ENCODE measurements around the gene ZP4.

DNA sequence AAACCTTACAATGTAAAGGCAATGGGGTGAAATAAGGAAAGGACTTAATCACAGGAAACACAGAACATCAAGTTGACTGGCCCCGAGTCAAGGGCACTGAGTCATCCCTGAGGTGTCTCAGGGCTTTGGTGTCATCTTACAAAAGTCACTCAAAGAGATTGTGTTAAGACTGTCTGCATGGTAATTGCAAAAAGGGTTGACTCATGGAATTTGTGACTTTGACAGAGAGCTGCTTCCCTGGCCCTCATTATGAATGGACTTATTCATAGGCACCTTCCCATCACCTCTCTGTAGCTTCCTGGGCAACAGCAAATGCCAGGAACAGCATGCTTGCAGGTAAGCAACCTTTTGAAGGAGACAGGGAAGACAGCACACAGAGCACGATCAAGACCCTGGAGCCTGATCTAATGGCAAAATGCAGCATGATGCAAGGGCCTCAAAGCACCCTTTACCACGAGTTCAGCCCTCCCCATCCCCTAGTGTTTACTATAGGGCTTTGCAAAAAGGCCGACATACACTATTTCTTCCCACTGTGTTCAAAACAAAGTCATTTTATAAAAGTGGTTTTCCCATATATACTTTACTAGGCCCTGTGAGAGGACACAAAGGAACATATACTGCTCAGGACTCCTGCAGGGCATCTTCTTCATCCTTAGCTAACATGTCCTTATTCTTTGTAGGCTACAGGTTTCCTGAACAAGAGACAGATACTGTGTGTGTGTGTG is 17.1 kb downstream of the ZP4 start:
- TF ChIP-seq EZH2 (optimal IDR thresholded peaks at IDR 0.05; ENCODE audit: low read depth, low read length), result no peak
- TF ChIP-seq, protein P1, sequence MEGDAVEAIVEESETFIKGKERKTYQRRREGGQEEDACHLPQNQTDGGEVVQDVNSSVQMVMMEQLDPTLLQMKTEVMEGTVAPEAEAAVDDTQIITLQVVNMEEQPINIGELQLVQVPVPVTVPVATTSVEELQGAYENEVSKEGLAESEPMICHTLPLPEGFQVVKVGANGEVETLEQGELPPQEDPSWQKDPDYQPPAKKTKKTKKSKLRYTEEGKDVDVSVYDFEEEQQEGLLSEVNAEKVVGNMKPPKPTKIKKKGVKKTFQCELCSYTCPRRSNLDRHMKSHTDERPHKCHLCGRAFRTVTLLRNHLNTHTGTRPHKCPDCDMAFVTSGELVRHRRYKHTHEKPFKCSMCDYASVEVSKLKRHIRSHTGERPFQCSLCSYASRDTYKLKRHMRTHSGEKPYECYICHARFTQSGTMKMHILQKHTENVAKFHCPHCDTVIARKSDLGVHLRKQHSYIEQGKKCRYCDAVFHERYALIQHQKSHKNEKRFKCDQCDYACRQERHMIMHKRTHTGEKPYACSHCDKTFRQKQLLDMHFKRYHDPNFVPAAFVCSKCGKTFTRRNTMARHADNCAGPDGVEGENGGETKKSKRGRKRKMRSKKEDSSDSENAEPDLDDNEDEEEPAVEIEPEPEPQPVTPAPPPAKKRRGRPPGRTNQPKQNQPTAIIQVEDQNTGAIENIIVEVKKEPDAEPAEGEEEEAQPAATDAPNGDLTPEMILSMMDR (IDR thresholded peaks at IDR 0.05; ENCODE audit: low read length), result no peak

Measured in MM.1S (cell line).